GM19238 (cell line): Measurements from ENCODE around the gene DRICH1.
"Not testable (repeated sequence)": the region's sequence is repeated elsewhere in the genome, so short reads cannot be mapped to it uniquely, and the experiment has no call there.

ENCODE experiments used
- DNase-seq: peaks from one replicate; pipeline ENCODE4 v3.0.0; 2011; ENCODE audit warnings: low spot score; ENCODE audit not compliant: insufficient read length

DRICH1 gene

GRCh38 chr22:23603266-23603665, 28.9 kb downstream of the DRICH1 start:
- DNase-seq, result no peak

- no peak for DNase-seq
Measured at GRCh38 chr22:23598805-23599518, 33.2 kb downstream of the DRICH1 start.

DNA sequence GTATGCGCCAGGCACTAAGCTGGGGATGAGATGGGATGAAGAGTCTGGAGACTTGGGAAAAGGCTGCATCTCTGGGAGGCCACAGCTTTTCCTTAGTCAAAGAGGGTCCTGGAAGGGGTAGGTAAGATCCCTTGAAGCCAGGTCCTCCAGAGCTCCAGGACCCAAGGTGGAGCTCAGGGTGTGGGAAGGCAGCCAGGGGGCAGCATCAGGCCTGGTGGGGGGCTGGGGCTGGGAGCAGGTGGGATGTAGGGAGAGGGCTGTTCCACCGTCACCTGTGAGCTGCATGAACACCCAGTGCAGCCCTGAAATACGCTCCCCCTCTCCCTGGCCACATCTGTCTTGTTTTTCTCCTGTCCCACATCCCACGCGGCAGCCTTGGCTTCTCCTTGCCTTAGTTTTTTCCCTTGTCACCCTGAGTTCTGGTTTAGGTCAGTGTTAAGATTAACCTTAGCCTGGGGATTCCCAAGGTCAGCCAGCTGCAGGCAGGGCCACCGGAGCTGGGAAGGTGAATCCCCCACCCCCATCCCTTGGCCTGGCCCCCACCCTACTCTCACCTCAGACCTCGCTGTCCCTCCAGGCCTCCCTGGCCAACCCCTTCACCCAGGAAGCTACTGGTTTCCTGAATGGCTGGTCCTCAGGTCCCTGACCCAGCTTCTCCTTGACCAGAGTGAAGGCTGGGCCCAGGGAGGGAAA, 34.4 kb downstream of the DRICH1 start:
- DNase-seq, result not testable (repeated sequence)

- not testable (repeated sequence) for DNase-seq
Measured at GRCh38 chr22:23595904-23596303, 36.2 kb downstream of the DRICH1 start.

DNA sequence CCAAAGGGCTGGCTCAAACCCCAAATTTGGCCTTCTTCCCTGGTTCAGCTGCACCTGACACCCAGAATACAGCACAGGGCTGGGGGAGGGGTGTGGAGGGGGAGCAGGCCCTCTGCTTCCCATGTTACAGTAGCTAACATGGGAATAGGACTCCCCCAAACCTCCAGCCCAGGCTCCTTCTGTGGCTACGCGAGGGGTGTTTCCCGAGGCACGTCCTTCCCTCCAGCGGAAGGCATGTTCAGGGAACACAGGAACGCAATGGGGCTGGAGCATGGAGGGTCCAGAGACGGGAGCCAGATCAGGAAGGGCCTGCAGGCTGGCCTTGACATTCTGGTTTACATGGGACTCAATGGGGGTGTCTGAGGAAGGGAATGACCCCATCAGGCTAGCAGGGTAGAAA, 40.3 kb downstream of the DRICH1 start:
- no peak for DNase-seq

GRCh38 chr22:23591201-23591791, 40.8 kb downstream of the DRICH1 start:
- DNase-seq, result peak; percentile 44

- DNase-seq, result no peak
Measured at GRCh38 chr22:23583836-23584235, 48.3 kb downstream of the DRICH1 start.

- no peak for DNase-seq
Measured at GRCh38 chr22:23583153-23583552, 49.0 kb downstream of the DRICH1 start.

DNA sequence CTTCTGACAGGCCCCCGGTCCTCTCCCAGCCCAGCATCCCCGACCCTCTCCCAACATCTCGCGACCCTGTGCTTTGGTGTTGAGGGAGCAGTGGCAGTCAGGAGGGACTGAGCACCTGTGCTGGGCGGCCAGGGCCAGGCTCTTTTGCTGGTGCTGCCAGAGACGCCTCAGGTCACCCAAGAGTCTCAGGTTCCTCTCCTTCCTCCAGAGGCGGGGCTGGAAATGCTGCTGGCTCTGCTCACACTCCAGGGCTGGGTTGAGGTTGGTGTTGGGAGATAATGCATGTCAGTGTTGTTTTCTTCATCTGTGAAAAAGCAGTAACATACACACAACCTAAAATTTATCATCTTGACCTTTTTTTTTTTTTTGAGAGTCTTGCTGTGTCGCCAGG, 50.9 kb downstream of the DRICH1 start:
- no peak for DNase-seq

GRCh38 chr22:23580576-23581259, 51.4 kb downstream of the DRICH1 start:
- DNase-seq, result no peak

DNA sequence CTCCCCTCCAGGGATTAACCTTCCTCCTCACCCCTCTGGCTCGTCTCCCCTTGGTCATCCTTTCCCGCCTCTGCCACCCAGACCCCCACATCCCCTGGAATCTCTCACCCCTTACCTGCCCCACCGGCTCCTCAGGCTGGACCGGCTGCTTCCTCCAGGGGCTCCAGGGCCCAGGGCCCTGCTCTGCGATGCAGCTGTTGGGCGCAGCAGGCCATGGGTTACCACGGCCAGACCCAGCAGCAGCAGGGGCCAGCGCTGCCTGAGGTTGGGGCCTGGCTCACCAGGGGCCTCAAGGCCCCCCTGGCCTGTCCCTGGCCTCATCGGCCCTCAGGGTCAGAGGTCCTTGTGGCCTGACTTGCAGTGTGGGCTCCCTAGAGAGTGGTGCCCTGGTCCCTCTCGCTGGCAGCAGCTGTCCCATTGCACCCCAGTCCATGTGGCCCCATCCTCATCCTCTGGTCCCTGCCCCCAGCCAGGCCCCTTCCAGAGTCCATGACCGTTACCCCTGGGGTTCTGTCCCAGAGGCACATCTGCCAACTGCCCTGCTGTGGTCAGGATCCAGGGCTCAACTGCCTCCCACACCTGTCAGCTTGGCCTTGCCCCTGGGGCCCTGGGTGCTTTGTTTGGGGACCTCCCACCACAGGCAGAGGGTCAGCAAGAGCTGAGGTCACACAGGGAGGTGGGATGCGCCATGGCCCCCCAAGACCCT, 52.1 kb downstream of the DRICH1 start, which contains the start of gene IGLL1:
TSS of gene IGLL1 (minus strand) at position 421 of the 706 bp plus-strand sequence. CDS start at position 321, 100 bp downstream.
- DNase-seq, result no peak

DNA sequence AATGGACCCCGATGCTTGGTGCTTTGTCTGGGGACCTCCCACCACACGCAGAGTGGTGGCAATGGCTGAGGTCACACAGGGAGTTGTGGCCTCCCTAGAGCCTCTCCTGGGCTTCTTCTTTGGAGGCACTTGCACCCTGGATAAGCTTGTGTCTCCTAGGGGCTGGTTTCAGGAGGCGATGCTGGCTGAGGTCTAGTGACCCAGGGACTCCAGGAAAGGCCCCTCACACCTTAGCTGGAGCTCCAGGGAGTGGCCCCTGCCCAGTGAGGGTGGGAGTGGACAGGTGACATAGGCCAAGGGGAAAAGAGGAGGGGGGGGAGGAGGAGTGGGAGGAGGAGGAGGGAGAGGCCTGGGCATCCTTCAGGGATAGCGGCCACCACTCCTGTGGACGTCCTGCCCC, 52.8 kb downstream of the DRICH1 start:
- DNase-seq, result no peak

- no peak for DNase-seq
Measured at GRCh38 chr22:23578306-23578705, 53.8 kb downstream of the DRICH1 start.

DNA sequence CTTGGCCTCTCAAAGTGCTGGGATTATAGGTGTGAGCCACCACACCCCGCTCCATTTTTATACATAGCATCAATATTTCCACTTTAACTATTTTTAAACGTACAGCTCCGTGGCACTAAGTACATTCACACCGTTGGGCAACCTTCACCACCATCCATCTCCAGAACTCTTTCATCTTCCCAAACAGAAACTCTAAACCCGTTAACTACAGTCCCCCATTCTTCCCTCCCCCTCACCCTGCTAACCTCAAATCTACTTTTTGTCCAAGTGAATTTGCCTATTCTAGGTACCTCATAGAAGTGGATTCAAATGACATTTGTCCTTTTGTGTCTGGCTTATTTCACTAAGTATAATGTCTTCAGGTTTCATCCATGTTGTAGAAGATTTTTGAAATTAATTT, 55.4 kb downstream of the DRICH1 start:
- no peak for DNase-seq

- DNase-seq, result no peak
Measured at GRCh38 chr22:23575601-23576000, 56.5 kb downstream of the DRICH1 start.

DNA sequence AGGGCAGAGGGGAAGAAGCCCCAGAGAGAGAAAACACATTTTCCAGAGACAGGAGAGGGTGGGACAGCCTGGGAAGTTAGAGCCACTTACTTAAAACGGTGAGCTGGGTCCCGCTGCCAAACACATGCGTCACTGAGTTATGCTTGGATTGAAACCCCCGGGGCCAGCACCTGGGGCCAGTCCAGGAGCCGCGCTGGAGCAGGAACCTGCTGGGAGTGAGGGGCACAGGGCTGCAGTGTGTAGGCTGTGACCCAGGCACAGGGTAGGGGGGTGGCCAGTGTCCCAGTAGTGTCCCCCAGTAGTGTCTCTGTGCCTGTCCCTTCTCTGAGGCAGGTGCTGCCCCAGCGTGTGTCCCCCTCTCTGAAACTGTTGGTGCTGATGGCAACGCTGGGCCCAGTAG, 57.2 kb downstream of the DRICH1 start:
- no peak for DNase-seq

DNA sequence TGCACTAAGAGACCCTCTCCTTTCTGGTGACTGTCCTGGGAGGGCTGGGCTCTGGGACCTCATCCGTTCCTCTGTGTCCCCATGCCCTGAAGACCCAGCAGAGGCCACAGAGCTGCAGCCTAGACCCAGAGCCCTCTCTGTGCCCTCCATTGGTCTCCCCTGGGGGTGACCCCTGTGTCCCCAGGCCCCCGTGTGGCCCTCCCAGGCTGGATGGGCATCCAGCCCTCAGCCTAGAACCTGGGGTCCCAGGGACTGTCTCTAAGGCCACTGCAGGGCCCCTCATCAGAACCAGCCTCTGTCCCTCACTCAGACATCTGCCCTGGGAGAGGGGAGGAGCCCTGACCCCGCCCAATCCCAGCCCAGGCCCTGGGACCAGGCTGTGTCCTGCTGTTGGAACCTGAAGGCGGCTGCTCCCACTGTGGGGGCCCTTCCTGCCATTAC, 57.7 kb downstream of the DRICH1 start:
- no peak for DNase-seq

DNA sequence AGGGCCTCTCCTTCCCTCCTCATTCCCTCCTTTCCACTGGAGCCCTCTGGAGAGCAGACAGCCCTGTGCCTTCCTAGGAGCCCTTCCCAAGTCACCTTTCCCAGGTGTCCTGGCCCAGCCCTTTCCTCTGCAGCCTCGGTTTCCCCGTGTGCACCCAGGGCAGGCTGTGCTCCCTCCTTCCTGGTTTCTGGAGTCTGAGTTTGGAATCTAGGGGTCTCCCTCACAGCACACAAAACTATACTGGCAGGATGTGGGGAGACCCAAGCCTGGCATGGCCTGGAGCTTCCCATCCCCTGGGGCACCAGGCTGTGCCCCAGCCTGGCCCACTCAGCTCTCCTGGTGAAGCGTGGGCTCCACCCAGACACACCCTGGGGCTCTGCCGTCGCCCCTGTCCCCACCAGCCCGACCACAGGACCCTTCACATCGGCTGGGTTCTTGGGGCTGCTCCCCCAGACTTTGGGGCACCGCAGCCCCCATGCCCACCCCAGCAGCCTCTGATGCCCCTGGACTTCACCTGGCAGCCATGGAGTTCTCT, 58.4 kb downstream of the DRICH1 start:
- DNase-seq, result not testable (repeated sequence)

DNA sequence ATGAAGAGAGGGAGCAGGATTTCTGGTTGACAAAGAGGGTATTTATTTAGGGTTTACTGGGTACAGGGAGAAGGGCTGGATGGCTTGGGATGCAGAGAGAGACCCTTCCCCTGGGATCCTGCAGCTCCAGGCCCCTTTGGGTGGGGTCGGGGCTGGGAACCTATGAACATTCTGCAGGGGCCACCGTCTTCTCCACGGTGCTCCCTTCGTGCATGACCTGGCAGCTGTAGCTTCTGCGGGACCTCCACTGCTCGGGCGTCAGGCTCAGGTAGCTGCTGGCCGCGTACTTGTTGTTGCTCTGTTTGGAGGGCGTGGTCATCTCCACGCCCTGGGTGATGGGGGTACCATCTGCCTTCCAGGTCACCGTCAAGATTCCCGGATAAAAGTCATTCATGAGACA, 59.0 kb downstream of the DRICH1 start:
- not testable (repeated sequence) for DNase-seq

DNA sequence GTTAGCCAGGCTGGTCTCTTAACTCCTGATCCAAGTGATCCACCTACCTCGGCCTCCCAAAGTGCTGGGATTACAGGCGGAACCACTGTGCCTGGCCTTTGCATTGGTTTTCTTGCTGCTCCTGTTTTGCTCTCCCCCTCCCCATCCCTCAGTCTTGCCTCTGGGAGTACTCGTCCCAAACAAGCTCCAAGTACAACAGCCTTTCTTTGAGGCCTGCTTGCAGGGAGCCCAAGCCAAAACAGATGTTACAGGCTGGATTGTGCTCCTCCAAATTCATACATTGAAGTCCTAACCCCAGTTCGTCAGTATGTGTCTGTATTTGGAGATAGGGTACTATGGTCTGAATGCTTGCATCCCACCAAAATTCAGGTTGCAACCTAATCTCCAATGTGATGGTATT, 60.6 kb downstream of the DRICH1 start:
- DNase-seq, result no peak

DNA sequence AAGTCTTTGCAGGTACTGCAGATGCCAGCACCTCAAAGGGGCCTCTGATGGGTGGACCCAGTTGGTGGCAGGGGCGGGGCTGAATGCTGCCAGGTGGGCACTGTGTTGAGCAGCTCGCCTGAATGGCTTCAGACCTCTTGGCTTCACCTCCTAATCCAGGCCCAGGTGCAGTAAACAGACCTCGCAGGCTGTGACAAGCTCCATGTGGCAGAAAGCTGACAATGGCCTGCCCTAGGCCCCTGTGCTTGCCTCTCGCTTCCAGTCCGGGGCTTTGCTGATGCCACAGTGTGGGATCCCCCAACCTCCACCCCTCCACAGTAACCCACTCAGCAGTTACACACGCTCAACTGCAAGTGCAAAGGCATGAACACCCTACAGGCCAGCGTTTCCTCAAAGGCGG, 61.4 kb downstream of the DRICH1 start:
- DNase-seq, result no peak
